Astrocyte (in vitro differentiated cells and primary cell): ENCODE results near the gene IL1R2.

Source experiments
- EZH2 ChIP-seq: IDR thresholded peaks from 2 replicates; pipeline ENCODE4 v1.6.1; 2012; ENCODE audit warnings: mild to moderate bottlenecking, low read length, inconsistent platforms; ENCODE audit not compliant: insufficient read depth
- TF ChIP-seq, protein P1 (sequence below): IDR thresholded peaks from 2 replicates; pipeline ENCODE4 v1.5.1; 2011; ENCODE audit warnings: low read depth, mild to moderate bottlenecking, inconsistent platforms, low read length, moderate library complexity; ENCODE audit not compliant: insufficient read depth

DNA sequence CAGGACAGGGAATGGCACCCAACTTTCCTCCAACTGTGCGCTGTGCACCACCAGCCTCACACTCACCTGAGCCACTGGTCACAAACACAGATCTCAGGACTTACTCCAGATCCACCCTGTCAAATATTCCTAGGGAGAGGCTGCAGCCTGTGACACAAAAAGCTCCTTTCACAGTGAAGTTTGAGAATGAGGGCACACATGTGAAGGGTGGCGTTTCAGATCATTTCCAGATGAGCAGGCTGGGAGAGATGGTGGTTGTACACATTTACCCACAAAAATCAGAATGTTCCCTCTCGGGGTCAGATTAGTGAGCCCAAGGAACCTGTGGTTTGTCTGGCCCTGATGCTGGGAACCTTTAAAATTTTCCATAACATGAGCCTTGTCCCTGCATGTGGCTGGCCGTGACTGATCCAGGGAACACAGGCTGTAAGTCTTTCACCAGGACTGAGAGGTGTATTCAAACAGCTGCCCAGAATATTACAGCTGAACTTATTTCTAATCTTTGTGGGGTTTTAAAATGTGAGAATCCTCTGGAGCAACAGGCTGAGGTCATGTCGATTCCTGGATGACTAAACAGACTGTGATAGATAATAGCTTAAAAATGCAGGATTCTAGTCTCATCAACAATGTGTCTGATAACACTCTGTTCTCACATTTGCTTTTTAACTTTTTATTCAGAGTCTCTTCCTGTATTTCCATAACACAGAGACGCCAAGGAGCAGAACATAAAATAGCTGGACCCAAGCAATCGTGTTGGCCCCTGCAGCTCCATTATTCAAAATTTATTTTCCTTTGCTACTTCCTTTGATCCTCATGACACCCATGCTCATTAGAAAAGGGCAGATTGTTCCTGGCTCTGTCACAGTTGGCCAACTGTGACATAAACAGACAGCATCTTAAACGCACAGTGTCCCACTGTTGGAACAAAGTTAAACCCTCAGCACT, 35.5 kb downstream of the IL1R2 start:
- TF ChIP-seq, protein P1, sequence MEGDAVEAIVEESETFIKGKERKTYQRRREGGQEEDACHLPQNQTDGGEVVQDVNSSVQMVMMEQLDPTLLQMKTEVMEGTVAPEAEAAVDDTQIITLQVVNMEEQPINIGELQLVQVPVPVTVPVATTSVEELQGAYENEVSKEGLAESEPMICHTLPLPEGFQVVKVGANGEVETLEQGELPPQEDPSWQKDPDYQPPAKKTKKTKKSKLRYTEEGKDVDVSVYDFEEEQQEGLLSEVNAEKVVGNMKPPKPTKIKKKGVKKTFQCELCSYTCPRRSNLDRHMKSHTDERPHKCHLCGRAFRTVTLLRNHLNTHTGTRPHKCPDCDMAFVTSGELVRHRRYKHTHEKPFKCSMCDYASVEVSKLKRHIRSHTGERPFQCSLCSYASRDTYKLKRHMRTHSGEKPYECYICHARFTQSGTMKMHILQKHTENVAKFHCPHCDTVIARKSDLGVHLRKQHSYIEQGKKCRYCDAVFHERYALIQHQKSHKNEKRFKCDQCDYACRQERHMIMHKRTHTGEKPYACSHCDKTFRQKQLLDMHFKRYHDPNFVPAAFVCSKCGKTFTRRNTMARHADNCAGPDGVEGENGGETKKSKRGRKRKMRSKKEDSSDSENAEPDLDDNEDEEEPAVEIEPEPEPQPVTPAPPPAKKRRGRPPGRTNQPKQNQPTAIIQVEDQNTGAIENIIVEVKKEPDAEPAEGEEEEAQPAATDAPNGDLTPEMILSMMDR = no peak
- no peak for TF ChIP-seq EZH2
